GM19468 (cell line): Measurements from ENCODE around the gene PTPRM.

Experiments used
- ATAC-seq: cut with Tn5 transposase; IDR thresholded peaks from one replicate; pipeline ENCODE4 v1.9.1; 2021; ENCODE audit warnings: mild to moderate bottlenecking, moderate library complexity, moderate number of reproducible peaks; ENCODE audit not compliant: unreplicated experiment; ENCODE audit errors: extremely low read depth

The PTPRM gene

GRCh38 chr18:7566567-7567473 is at the start of gene PTPRM:
PTPRM (plus strand) TSS chr18:7567316; CDS start chr18:7567819, 503 bp downstream.
- peak; percentile 78 for ATAC-seq

GRCh38 chr18:7517852-7518251 is 49.3 kb upstream of the PTPRM start:
- ATAC-seq = no peak

GRCh38 chr18:7520200-7520785 is 46.8 kb upstream of the PTPRM start:
- ATAC-seq = no peak

DNA sequence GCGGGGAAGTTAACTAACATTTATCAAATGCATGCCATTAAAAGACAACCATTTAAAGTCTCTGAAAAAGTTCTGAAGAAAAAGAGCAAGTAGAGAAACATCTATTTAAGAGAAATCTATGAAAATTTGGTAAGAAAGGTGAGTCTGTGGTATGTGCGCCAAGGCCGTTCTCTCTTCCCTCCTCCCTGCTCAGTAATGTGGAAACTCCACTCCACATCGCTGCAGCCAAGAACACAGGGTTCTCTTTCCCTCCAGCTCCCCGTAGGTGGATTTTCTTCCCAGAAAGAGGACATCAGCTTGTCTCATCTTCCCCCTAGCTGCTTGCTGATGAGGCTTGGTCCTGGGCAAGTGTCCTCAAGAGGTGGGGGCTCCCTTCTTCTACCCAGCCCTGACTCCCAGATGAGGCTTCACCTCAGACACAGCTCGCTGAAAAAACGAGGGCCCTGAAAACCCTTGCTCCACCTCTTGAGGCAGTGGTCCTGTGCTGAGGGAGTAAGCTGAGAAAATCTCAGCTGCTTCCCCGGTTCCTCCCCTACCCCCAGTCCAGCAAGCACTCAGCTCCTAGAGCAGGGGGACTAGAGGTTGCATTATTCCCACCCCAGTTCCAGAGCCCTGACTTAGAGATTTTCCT is 45.8 kb upstream of the PTPRM start:
- ATAC-seq = no peak

GRCh38 chr18:7523772-7524171 is 43.3 kb upstream of the PTPRM start:
- no peak for ATAC-seq

- ATAC-seq = no peak
Measured at GRCh38 chr18:7524786-7525185, 42.3 kb upstream of the PTPRM start.

GRCh38 chr18:7532942-7533341 is 34.2 kb upstream of the PTPRM start:
- ATAC-seq = no peak

DNA sequence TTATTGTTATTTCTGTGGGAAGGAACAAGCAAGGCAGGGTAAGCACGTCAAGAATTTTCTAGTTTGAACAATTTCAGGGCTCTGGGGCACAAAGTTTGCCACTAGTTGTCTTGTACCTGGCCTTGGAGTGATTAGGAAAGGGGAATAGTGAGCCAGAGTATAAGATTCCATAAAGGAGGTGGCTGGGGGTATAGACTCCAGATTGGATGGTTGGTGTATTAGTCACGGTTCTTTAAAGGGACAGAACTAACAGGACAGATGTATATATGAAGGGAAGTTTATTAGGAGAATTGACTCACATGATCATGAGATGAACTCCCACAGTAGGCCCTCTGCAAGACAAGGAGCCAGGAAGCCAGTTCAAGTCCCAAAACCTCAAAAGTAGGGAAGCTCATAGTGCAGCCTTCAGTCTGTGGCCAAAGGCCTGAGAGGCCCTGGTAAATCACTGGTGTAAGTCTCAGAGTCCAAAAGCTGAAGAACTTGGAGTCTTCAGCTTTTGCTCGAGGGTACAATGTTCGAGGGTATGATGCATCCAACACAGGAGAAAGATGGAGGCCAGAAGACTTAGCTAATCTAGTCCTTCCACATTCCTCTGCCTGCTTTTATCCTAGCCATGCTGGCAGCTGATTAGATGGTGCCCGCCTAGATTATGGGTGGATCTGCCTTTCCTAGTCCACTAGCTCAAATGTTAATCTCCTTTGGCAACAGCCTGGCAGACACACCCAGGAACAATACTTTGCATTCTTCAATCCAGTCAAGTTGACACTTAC is 31.5 kb upstream of the PTPRM start:
- no peak for ATAC-seq

- ATAC-seq = no peak
Measured at GRCh38 chr18:7537145-7537544, 30.0 kb upstream of the PTPRM start.

DNA sequence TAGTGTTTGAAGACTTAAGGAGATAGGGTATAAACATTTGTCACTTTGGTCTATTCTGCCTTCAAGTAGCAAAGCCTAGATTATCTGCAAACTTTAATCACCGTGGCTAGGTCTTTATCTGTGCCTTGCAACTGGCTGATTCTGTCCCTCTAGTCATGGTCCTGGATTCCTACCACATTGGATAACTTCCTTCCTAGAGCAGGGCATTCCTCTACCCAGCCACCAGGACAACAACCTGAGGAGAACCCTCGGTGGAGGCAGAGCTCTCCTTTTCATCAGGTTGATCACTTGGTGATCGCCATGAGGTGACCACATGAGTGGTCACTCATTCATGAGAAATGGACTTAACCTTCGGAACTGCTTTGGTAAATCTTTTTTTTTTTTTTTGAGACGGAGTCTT is 25.3 kb upstream of the PTPRM start:
- ATAC-seq = no peak

DNA sequence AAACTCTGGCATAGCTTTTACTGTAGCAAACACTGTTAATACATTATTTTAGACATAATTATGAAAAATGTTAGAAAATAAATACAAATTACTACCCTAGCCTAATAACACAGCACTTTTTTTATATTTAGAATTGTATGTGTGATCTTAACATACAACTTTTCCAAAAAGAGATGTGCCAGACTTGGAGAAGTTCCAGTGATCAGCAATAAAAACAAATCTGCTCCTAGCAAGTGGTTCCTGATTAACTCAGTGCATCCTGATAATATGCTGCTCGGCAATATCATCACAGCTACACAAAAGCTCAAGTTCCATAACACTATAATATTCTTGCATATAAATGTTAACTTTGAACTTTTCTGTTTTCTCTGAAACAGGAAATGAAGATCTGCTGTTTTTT is 22.4 kb upstream of the PTPRM start:
- ATAC-seq = no peak

DNA sequence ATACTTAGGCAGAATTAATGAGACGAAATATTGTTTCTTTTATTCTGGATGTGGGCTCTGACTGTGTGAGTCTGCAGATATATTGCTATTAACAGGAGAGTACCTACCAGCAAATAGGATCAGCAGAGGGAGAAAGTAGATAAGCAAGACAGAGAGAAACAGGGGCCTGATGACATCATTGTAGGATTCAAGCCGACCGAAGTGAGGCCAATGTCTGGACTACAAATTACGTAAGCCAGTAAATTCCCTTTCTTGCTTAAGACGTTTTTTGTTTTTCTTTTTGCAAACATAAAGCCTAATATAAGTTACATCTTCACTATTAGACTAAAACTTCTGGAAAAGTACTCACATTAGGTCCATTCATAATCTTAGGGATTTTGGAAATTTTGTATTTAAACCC is 21.4 kb upstream of the PTPRM start:
- ATAC-seq = no peak

- ATAC-seq = no peak
Measured at GRCh38 chr18:7548221-7548620, 18.9 kb upstream of the PTPRM start.

DNA sequence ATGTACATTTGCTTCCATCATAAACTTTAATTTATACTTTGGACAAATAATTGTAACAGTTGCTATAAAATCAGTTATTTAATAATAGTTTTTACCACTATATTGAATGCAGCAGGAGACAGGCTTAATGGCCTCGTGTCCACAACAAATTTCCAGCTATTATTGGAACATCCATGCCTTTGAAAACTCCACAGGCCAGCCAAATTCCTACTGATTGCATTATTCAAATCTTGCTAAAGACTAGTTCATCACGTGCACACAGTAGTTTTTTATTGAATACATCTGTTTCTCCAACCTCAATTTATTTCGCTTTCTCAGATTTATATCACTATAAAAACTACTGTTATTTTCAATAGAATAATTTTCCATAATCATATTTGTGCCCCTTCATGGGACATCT is 18.4 kb upstream of the PTPRM start:
- ATAC-seq = no peak

- ATAC-seq = no peak
Measured at GRCh38 chr18:7557973-7558372, 9.1 kb upstream of the PTPRM start.

DNA sequence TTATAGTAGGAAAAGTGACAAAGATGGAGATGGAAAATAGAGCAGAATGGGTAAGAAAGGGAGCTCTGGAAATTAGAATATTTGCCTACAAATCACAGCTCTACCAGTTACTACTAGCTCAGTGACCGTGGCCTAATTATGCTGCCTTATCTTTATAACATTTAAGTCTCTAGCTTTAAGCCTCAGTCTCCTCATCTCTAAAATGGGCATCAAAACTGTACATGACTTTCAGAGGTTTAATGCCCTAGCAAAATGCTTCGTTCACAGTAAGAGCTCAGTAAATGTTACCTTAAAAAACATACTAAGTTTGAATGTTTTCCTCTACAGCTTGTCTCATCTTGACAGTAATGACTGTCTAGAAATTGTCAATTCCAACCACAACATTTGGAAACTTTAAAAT is 8.3 kb upstream of the PTPRM start:
- no peak for ATAC-seq

DNA sequence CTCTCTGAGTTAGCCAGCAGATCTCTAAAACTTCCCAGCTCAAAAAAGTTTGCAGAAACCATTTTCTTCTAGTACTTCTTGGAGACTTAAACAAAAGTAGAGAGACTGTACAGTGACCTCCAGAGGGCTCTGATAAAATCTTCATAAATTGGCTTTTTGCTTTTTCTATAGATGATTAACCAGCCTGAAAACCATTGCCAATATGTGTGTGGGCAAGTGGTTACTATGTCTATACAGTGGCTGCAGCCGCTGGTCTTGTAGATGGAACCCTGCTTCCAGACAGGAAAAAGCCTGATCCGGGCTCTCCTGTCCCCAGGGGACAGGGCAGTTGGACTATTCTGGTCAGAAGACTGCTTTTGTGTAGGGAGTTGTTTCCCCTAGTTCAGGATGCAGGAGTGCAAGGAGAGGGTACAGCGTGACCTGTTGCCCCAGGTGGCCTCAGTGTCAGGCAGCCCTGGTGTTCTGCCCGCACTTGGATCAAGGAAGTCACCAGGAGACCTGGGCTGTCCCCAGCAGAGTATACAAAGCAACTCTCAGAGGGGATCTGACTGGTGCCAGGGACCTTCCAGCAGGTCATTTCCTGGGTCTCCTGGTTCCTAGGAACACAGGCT is 7.3 kb upstream of the PTPRM start:
- ATAC-seq = no peak

DNA sequence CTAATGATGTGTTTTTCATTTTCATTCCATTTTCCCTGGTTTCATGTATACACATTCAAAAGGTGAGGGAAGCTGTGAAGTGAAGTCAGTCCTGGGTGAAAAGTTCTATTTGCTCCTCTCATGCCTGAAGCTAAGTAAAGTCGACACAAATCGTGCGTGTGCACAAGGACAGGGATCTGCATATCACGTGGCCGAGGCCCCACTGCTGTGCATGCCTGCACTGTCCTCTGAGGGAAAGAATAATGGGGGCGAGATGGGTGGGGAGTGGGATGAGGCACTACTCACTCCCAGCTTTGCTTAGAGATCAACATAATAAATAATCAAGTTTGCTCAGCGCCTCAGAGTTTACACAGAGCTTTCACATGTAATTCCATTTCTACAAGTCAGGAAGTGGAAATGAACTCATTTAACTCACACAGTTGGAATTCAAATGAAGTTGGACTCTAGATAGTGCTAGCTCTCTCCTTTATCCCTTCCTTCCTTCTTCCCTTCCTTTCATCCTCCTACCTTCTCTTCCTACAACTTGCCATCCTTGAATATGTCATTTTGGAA is 5.1 kb upstream of the PTPRM start:
- no peak for ATAC-seq

- no peak for ATAC-seq
Measured at GRCh38 chr18:7562491-7562890, 4.6 kb upstream of the PTPRM start.

GRCh38 chr18:7565677-7566076 is 1.4 kb upstream of the PTPRM start:
- ATAC-seq = no peak
